Measurements from ENCODE around the gene ZSCAN10. TPM values are rescaled to one million over a fixed set of nuclear protein-coding genes. Genes with fewer than 3 reads are reported as not detected.

ZSCAN10 gene
- total and polyA plus RNA-seq, 2 of the 13 experiments (the other 11 are each of a cell fraction or from before 2014, with no cell fraction given), result not detected

DNA sequence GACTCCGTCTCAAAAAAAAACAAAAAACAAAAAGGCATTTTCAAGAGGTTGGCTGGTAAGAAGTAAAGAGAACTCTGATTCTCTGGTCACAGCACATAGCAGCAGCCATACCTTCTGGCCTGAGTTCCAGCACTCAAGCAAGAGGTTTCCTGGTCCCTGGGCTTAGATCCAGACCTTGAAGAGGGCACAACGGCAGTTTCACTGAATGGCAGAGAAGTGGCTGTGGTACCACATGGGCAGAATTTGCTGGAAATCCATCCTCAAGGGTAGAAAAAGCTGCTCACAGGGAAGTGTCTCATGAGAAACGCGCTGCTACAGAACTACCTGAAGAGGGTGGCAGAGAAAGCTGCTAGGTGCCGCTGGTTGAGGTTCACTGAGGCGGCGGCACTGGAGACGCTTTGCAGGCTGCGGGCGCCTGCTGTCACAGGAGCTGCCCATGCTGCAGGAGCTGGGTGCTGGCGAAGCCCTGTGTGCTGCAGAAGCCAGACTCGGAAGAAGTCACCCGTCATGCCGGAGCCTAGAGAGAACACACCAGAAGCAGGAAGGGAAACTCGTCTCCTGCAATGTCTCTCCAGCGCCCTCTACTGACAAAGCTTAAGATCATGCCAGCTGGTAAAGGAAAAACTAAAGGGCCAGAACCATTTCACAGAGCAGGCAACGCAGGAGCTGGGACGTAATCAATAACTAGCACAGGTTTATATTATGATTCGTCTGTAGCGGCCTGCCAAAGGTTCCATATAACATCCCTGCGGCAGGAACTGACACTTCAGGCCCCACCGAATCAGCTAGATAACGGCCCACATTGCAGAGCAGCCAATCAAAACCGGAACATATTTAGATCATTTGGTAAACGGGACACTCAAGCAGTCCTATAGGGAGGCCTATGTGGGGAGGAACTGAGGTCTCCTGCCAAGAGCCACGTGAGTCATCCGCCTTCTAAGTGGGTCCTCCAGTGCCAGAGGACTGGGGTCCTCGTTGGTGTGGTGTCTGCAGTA, 30.3 kb upstream of the ZSCAN10 start (continued):
- peak; percentile 87 for TF ChIP-seq AGO2 (optimal IDR thresholded peaks at IDR 0.05; ENCODE audit: low read depth, low read length)
- peak; percentile 27; the same call in 1 of the 2 replicates for TF ChIP-seq SALL1 (CRISPR knock-in tag; IDR thresholded peaks at IDR 0.05)
- TF ChIP-seq, protein P1, sequence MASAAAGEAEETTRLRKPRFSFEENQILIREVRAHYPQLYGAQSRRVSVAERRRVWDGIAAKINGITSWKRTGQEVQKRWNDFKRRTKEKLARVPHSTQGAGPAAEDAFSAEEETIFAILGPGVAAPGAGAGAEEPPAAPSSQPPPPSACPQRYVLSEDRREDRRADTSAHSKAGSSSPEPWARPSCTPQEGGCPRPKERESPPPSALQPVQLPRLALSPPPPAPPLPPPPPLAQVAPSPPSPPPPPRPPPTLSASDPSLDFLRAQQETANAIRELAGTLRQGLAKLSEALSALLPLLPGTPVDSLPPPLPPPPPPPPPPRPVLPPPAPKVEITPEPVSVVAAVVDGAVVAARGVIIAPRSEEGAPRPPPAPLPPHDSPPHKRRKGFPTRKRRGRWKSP (CRISPR knock-in tag; IDR thresholded peaks at IDR 0.05), result no peak
- peak; percentile 72 for TF ChIP-seq RAD21 (CRISPR knock-in tag; IDR thresholded peaks at IDR 0.05)
- TF ChIP-seq, protein P2, sequence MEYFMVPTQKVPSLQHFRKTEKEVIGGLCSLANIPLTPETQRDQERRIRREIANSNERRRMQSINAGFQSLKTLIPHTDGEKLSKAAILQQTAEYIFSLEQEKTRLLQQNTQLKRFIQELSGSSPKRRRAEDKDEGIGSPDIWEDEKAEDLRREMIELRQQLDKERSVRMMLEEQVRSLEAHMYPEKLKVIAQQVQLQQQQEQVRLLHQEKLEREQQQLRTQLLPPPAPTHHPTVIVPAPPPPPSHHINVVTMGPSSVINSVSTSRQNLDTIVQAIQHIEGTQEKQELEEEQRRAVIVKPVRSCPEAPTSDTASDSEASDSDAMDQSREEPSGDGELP (IDR thresholded peaks at IDR 0.05; ENCODE audit: borderline replicate concordance, low read depth), result peak; percentile 75; the same call in 1 of the 2 replicates
- TF ChIP-seq PRPF4 (IDR thresholded peaks at IDR 0.05; ENCODE audit: low read depth, low read length, poor library complexity, severe bottlenecking), result no peak
- TF ChIP-seq, protein P3, sequence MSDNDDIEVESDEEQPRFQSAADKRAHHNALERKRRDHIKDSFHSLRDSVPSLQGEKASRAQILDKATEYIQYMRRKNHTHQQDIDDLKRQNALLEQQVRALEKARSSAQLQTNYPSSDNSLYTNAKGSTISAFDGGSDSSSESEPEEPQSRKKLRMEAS (IDR thresholded peaks at IDR 0.05), result peak; percentile 42; the same call in 1 of the 2 replicates
- peak; percentile 22 for TF ChIP-seq RBFOX2 (IDR thresholded peaks at IDR 0.05; ENCODE audit: low read depth, low read length)
- TF ChIP-seq, protein P4, sequence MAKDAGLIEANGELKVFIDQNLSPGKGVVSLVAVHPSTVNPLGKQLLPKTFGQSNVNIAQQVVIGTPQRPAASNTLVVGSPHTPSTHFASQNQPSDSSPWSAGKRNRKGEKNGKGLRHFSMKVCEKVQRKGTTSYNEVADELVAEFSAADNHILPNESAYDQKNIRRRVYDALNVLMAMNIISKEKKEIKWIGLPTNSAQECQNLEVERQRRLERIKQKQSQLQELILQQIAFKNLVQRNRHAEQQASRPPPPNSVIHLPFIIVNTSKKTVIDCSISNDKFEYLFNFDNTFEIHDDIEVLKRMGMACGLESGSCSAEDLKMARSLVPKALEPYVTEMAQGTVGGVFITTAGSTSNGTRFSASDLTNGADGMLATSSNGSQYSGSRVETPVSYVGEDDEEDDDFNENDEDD (CRISPR knock-in tag; IDR thresholded peaks at IDR 0.05; ENCODE audit: borderline replicate concordance), result no peak
- TF ChIP-seq, protein P5, sequence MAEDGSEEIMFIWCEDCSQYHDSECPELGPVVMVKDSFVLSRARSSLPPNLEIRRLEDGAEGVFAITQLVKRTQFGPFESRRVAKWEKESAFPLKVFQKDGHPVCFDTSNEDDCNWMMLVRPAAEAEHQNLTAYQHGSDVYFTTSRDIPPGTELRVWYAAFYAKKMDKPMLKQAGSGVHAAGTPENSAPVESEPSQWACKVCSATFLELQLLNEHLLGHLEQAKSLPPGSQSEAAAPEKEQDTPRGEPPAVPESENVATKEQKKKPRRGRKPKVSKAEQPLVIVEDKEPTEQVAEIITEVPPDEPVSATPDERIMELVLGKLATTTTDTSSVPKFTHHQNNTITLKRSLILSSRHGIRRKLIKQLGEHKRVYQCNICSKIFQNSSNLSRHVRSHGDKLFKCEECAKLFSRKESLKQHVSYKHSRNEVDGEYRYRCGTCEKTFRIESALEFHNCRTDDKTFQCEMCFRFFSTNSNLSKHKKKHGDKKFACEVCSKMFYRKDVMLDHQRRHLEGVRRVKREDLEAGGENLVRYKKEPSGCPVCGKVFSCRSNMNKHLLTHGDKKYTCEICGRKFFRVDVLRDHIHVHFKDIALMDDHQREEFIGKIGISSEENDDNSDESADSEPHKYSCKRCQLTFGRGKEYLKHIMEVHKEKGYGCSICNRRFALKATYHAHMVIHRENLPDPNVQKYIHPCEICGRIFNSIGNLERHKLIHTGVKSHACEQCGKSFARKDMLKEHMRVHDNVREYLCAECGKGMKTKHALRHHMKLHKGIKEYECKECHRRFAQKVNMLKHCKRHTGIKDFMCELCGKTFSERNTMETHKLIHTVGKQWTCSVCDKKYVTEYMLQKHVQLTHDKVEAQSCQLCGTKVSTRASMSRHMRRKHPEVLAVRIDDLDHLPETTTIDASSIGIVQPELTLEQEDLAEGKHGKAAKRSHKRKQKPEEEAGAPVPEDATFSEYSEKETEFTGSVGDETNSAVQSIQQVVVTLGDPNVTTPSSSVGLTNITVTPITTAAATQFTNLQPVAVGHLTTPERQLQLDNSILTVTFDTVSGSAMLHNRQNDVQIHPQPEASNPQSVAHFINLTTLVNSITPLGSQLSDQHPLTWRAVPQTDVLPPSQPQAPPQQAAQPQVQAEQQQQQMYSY (CRISPR knock-in tag; IDR thresholded peaks at IDR 0.05), result no peak
- TF ChIP-seq, protein P6, sequence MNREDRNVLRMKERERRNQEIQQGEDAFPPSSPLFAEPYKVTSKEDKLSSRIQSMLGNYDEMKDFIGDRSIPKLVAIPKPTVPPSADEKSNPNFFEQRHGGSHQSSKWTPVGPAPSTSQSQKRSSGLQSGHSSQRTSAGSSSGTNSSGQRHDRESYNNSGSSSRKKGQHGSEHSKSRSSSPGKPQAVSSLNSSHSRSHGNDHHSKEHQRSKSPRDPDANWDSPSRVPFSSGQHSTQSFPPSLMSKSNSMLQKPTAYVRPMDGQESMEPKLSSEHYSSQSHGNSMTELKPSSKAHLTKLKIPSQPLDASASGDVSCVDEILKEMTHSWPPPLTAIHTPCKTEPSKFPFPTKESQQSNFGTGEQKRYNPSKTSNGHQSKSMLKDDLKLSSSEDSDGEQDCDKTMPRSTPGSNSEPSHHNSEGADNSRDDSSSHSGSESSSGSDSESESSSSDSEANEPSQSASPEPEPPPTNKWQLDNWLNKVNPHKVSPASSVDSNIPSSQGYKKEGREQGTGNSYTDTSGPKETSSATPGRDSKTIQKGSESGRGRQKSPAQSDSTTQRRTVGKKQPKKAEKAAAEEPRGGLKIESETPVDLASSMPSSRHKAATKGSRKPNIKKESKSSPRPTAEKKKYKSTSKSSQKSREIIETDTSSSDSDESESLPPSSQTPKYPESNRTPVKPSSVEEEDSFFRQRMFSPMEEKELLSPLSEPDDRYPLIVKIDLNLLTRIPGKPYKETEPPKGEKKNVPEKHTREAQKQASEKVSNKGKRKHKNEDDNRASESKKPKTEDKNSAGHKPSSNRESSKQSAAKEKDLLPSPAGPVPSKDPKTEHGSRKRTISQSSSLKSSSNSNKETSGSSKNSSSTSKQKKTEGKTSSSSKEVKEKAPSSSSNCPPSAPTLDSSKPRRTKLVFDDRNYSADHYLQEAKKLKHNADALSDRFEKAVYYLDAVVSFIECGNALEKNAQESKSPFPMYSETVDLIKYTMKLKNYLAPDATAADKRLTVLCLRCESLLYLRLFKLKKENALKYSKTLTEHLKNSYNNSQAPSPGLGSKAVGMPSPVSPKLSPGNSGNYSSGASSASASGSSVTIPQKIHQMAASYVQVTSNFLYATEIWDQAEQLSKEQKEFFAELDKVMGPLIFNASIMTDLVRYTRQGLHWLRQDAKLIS (CRISPR knock-in tag; IDR thresholded peaks at IDR 0.05), result no peak
- TF ChIP-seq KAT8 (CRISPR knock-in tag; IDR thresholded peaks at IDR 0.05), result peak; percentile 40; the same call in 1 of the 2 replicates
- 0 out of 2 replicates have a peak, but pooled peaks have one; percentile 47 for TF ChIP-seq MEIS1 (CRISPR knock-in tag; IDR thresholded peaks at IDR 0.05; ENCODE audit: borderline replicate concordance)
- no peak for TF ChIP-seq ZSCAN30 (CRISPR knock-in tag; IDR thresholded peaks at IDR 0.05)
- no peak for TF ChIP-seq ZNF264 (CRISPR knock-in tag; IDR thresholded peaks at IDR 0.05)
- TF ChIP-seq ZNF432 (CRISPR knock-in tag; IDR thresholded peaks at IDR 0.05; ENCODE audit: borderline replicate concordance), result no peak
- no peak for TF ChIP-seq SP140L (CRISPR knock-in tag; IDR thresholded peaks at IDR 0.05; ENCODE audit: borderline replicate concordance)
